Astrocyte of the cerebellum (primary cell): Measurements from ENCODE around the gene ASTN2.
"Not testable (repeated sequence)": the region's sequence is repeated elsewhere in the genome, so short reads cannot be mapped to it uniquely, and the experiment has no call there.

ENCODE experiments used
- DNase-seq: peaks from one replicate; pipeline ENCODE4 v3.0.0-alpha.2; 2011; ENCODE audit warnings: low read depth
- H3K4me3 ChIP-seq: 2 replicates; pipeline ENCODE4 v1.5.1; 2011; ENCODE audit warnings: mild to moderate bottlenecking, low read depth, low read length, moderate library complexity
- in situ Hi-C: cut with HindIII; loops from 2 replicates; pipeline ENCODE4 v1.10.0; 2017; ENCODE audit warnings: low sequenced_read_pairs
- TF ChIP-seq, protein P1 (sequence below): IDR thresholded peaks from 2 replicates; pipeline ENCODE4 v1.5.1; 2012; ENCODE audit warnings: low read length, low read depth, moderate library complexity, mild to moderate bottlenecking; ENCODE audit errors: missing control alignments

Gene ASTN2

DNA sequence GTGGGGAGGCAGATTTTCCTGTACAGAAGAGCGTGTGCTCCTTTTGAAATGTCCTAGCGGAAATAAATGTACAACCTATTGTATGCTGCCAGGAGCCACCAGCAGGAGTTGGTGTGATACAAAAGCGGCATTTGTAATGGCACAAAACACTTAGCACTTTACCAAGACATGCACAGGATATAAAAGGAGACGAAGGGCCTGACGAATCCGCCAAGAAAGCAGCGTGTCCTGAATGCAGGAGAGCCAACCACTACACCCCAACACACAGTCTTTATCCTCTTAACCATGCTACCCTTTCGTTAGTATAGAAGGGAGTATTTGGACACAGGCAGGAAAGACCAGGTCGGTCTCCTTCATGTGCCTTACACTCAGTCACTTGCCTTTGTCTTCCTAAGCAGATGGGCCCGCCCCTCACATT is 509.7 kb downstream of the ASTN2 start:
- no peak overlapping the region for H3K4me3 ChIP-seq
- in situ Hi-C loops = loop anchor here (10.0 kb wide), 1 partner anchor 60 kb away; no protein-coding TSS in a partner anchor
- no peak for DNase-seq
- TF ChIP-seq, protein P1, sequence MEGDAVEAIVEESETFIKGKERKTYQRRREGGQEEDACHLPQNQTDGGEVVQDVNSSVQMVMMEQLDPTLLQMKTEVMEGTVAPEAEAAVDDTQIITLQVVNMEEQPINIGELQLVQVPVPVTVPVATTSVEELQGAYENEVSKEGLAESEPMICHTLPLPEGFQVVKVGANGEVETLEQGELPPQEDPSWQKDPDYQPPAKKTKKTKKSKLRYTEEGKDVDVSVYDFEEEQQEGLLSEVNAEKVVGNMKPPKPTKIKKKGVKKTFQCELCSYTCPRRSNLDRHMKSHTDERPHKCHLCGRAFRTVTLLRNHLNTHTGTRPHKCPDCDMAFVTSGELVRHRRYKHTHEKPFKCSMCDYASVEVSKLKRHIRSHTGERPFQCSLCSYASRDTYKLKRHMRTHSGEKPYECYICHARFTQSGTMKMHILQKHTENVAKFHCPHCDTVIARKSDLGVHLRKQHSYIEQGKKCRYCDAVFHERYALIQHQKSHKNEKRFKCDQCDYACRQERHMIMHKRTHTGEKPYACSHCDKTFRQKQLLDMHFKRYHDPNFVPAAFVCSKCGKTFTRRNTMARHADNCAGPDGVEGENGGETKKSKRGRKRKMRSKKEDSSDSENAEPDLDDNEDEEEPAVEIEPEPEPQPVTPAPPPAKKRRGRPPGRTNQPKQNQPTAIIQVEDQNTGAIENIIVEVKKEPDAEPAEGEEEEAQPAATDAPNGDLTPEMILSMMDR = no peak

DNA sequence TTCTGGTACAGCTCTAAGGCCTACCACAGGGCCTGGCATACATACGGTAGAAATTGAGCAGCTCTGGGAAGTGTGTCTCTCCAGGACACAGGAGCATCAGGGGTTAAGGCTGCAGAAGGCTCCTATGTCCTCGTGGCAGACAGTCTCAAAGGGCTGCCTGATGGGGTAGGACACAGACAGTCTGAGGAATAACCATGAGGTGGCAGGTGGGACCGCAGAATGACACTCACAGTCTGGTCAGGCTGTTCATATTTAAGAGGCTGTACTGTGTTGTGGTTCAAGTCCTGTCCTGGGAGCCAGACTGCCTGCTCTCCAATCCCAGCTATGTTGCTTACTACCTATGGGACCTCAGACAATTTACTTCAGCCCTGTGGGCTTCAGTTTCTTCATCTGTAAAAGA is 510.7 kb downstream of the ASTN2 start:
- DNase-seq = no peak
- TF ChIP-seq, protein P1 = no peak

DNA sequence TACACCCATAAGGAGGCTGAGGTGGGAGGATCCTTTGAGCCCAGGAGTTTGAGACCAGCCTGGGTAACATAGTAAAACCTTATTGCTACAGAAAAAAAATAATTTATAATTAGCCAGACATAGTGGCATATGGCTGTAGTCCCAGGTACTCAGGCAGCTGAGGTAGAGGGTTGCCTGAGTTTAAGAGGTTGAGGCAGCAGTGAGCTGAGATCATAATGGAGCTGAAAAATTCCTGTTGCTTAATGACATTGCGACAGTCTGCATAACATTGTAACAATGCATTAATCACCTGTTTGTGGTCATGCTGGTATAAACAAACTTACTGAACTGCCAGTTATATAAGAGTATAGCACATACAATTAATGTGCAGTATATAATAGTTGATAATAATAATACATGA is 513.6 kb downstream of the ASTN2 start:
- DNase-seq = no peak
- in situ Hi-C loops = loop anchor here (10.0 kb wide), 1 partner anchor 64 kb away; no protein-coding TSS in a partner anchor
- H3K4me3 ChIP-seq = no peak overlapping the region
- TF ChIP-seq, protein P1 = no peak

More for the DNA sequence above, 510.7 kb downstream of the ASTN2 start:
- in situ Hi-C loops = loop anchor here (10.0 kb wide), 1 partner anchor 61 kb away; no protein-coding TSS in a partner anchor
- H3K4me3 ChIP-seq = no peak overlapping the region

DNA sequence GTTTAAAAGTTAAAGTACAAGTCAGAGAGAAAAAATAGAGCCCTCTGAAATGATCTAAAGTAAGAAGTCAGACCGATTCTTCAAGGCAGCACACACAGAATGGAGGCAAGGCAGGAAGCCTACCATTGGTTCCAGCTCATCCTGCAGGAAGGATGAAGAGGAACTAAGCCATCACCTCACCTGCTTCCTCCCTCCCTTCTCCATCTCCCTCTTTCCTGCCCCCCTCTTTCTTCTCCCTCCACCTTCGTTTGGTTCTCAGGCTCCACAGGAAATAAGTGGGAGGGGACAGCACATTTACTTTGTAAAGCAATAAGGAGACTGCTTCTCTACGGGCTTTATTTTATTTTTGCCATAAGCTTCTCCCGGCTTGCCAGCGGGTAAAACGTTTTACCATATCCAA is 514.3 kb downstream of the ASTN2 start:
- TF ChIP-seq, protein P1 = no peak
- in situ Hi-C loops = loop anchor here (10.0 kb wide), 1 partner anchor 64 kb away; no protein-coding TSS in a partner anchor
- no peak for DNase-seq
- no peak overlapping the region for H3K4me3 ChIP-seq

DNA sequence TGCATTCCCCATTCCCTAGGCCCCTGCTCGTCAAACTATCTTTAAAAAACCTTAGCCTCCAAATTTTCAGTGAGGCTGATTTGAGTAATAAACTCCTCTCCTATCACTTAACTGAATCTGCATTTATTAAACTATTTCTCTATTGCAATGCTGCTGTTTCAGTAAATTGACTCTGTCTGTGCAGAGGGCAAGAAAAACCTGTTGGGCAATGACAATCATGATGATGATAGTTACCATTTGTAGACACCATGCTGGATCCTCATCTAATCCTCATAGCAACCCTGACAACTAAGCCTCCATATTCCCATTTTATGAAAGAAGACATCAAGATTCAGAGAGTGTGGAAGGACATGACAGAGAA is 514.9 kb downstream of the ASTN2 start:
- in situ Hi-C loops = loop anchor here (10.0 kb wide), 1 partner anchor 65 kb away; no protein-coding TSS in a partner anchor
- no peak overlapping the region for H3K4me3 ChIP-seq
- DNase-seq = no peak
- TF ChIP-seq, protein P1 = no peak

DNA sequence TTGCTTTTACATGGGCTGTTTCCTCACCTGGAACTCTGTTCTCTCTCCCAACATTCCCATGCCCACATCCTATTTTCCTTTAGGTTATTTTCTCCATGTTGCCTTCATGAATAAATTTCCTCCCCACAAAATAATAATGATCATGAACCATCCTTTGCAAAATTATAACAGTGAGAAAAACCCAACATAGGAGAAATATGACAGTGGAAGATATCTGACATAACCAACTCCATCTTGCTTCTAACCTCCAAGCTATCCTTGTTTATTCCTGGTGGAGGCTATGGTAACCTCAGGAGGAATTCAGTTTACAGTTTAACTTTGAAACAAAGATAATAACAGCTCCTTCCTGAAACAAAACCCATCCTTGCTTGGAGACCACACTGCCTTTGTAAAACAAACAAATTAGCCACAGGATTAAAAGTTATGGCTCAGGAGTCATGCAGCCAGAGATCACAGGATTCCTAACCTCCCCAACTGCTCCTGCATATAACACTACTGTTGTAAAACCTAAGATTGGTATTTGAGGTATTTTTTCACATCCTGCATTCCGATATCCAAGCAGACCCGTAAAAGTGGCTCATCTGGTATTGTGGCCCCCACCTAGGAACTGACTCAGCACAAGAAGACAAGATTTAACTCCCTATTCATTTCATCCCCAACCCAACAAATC is 515.4 kb downstream of the ASTN2 start:
- H3K4me3 ChIP-seq = no peak overlapping the region
- TF ChIP-seq, protein P1 = no peak
- in situ Hi-C loops = loop anchor here (10.0 kb wide), 1 partner anchor 65 kb away; no protein-coding TSS in a partner anchor
- no peak for DNase-seq

DNA sequence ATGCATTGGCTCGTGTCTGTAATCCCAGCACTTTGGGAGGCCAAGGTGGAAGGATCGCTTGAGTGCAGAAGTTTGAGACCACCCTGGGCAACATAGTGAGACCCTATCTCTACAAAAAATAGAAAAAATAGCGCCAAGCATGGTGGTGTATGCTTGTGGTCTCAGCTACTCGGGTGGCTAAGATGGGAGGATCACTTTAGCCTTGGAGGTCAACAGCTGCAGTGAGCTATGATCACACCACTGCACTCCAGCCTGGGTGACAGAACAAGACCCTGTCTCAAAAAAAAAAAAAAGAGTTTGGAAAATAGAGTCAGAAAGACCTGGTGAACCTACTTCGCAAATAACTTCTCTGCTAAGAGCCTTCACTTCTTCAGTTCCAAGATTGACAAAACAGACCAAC is 516.7 kb downstream of the ASTN2 start:
- DNase-seq, H3K4me3 ChIP-seq, in situ Hi-C loops: not testable (repeated sequence)
